ENCODE results near the gene NR3C1.

NR3C1 gene

GRCh38 chr5:143370440-143370839, 33.0 kb downstream of the NR3C1 start:
- no peak overlapping the region for H3K4me2 ChIP-seq (ENCODE audit: low read length)
- no peak overlapping the region for H3K9ac ChIP-seq
- TF ChIP-seq CTCF (IDR thresholded peaks at IDR 0.05), result no peak
- no peak overlapping the region for H3K27ac ChIP-seq
- peaks cover 5% of the 10 kb centered on the region for H3K4me1 ChIP-seq
- H3K27me3 ChIP-seq (ENCODE audit: control insufficient read depth, insufficient read depth, low read length), result no peaks in the 10 kb centered on the region
- H3K36me3 ChIP-seq (ENCODE audit: control insufficient read depth, insufficient read depth, low read length), result no peaks in the 10 kb centered on the region
- H2AFZ ChIP-seq, result no peak overlapping the region
- no peaks in the 10 kb centered on the region for H3K9me3 ChIP-seq (ENCODE audit: control insufficient read depth, low read length)
- H3K79me2 ChIP-seq, result peaks cover 21% of the 10 kb centered on the region
- no peak overlapping the region for H3K4me3 ChIP-seq (ENCODE audit: low read depth, low read length)

GRCh38 chr5:143364061-143364460, 39.4 kb downstream of the NR3C1 start:
- Histone ChIP-seq H2AFZ (no peak overlapping the region), H3K27ac (no peak overlapping the region), H3K9me3 (ENCODE audit: control insufficient read depth, low read length) (peaks cover 3% of the 10 kb centered on the region), H3K27me3 (ENCODE audit: control insufficient read depth, insufficient read depth, low read length) (no peaks in the 10 kb centered on the region), H3K4me3 (ENCODE audit: low read depth, low read length) (no peak overlapping the region), H3K4me1 (peaks cover 10% of the 10 kb centered on the region), H3K36me3 (ENCODE audit: control insufficient read depth, insufficient read depth, low read length) (no peaks in the 10 kb centered on the region), H3K4me2 (ENCODE audit: low read length) (no peak overlapping the region), H3K9ac (no peak overlapping the region), H3K79me2 (peaks cover 34% of the 10 kb centered on the region)
- TF ChIP-seq CTCF (IDR thresholded peaks at IDR 0.05), result no peak

DNA sequence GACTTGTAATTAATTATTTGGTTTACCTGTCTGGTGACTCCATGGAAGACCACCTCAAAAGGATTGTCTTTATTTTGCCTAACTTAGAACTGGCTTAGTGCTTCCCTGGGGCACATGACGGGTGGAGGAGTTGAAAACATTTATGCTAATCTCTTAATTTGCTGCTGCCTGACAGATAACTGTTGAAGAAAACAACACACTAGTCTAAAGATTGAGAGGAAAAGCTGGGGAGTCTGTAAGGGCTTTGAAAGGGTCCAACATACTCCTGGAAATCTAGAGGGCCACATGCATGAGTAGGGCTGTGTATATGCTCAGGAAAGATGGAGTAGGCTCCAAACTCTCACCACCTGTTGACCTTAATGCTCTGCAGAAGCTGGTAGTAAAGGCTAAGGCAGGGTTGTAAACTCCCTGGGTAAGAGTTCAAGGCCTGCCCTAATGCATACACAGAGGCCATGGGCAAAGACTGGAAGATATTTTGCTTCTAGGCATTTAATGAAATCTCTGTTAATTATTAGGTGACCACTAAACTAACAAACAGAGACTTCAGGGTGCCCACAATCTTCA, 40.7 kb downstream of the NR3C1 start:
- Histone ChIP-seq H2AFZ (no peak overlapping the region), H3K4me1 (peaks cover 10% of the 10 kb centered on the region), H3K27me3 (ENCODE audit: control insufficient read depth, insufficient read depth, low read length) (no peaks in the 10 kb centered on the region), H3K79me2 (peaks cover 28% of the 10 kb centered on the region), H3K9me3 (ENCODE audit: control insufficient read depth, low read length) (peaks cover 3% of the 10 kb centered on the region), H3K27ac (no peak overlapping the region), H3K9ac (no peak overlapping the region), H3K4me2 (ENCODE audit: low read length) (no peak overlapping the region), H3K4me3 (ENCODE audit: low read depth, low read length) (no peak overlapping the region), H3K36me3 (ENCODE audit: control insufficient read depth, insufficient read depth, low read length) (no peaks in the 10 kb centered on the region)
- no peak for TF ChIP-seq CTCF (IDR thresholded peaks at IDR 0.05)

DNA sequence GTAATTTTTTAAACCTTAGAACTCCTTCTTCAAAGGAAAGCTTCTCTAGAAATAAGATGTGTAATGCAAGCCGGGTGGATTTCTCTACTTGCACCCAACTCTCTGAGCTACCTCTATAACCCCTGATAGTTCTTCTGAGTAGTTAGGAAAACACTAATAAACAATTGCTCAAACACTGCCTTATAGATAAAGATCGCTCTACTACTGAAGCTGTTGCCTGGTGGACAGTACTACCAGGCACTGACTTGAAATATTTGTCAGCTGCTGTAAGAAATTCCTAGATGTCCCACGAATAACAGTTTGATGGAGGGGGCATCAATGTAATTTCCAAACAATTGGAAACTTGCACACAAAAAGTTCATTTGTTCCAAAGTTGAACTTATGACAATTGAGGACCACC, 42.0 kb downstream of the NR3C1 start:
- Histone ChIP-seq H3K36me3 (ENCODE audit: control insufficient read depth, insufficient read depth, low read length) (no peaks in the 10 kb centered on the region), H3K79me2 (peaks cover 26% of the 10 kb centered on the region), H3K9me3 (ENCODE audit: control insufficient read depth, low read length) (peaks cover 3% of the 10 kb centered on the region), H3K4me1 (peaks cover 13% of the 10 kb centered on the region), H3K4me2 (ENCODE audit: low read length) (peak overlapping the region; percentile 10), H3K9ac (no peak overlapping the region), H3K4me3 (ENCODE audit: low read depth, low read length) (no peak overlapping the region), H2AFZ (no peak overlapping the region), H3K27ac (no peak overlapping the region), H3K27me3 (ENCODE audit: control insufficient read depth, insufficient read depth, low read length) (no peaks in the 10 kb centered on the region)
- no peak for TF ChIP-seq CTCF (IDR thresholded peaks at IDR 0.05)

GRCh38 chr5:143360755-143361154, 42.7 kb downstream of the NR3C1 start:
- no peaks in the 10 kb centered on the region for H3K27me3 ChIP-seq (ENCODE audit: control insufficient read depth, insufficient read depth, low read length)
- no peak overlapping the region for H3K9ac ChIP-seq
- H3K4me2 ChIP-seq (ENCODE audit: low read length), result no peak overlapping the region
- H3K79me2 ChIP-seq, result peaks cover 24% of the 10 kb centered on the region
- H2AFZ ChIP-seq, result no peak overlapping the region
- no peak for TF ChIP-seq CTCF (IDR thresholded peaks at IDR 0.05)
- H3K4me3 ChIP-seq (ENCODE audit: low read depth, low read length), result no peak overlapping the region
- H3K36me3 ChIP-seq (ENCODE audit: control insufficient read depth, insufficient read depth, low read length), result no peaks in the 10 kb centered on the region
- H3K4me1 ChIP-seq, result peaks cover 13% of the 10 kb centered on the region
- H3K27ac ChIP-seq, result no peak overlapping the region
- H3K9me3 ChIP-seq (ENCODE audit: control insufficient read depth, low read length), result peaks cover 3% of the 10 kb centered on the region

All from parathyroid adenoma (tissue), 2 donors.